ENCODE results near the gene C17orf114.
"Not testable (repeated sequence)": the region's sequence is repeated elsewhere in the genome, so short reads cannot be mapped to it uniquely, and the experiment has no call there.

Gene C17orf114

DNA sequence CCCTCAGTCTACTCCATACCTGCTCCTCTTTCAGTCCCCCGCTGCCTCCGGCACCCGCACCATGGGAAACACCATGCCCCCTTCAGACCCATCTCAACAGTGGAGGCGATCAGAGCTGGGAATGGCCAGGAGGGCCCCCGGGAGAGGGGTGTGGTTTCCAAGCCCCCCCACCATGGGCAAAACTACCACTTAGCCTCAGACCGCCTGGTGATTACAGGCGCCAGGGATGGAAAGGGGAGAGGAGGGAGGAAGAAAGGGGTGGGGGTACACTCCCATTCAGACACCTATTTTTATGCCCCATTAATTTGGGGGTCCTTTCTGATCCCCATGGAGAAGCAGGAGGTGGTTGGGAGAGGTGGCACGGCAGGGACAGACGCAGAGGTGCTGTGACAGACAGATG, at the start of gene C17orf114:
C17orf114 (minus strand) TSS at position 101 of the 400 bp plus-strand sequence.
- no peak for DNase-seq

DNA sequence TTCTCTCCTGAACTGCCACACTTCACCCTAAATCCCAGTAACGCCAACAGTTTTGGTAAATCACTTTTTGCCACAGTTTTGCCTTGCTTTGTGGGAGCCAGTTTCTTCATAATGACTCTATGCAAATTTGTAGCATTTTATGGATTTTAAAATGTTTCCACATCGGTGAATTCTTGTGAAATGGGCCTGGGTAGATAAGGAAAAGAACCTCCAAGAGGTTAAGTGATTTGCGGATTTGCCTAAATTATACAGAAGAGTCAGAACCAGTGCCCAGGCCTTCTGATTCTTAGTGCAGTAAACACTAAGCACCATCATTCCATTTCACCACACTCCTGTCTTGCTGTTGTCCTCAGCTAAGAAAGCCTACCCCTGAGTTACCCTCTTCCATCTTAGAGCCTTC, 49.0 kb upstream of the C17orf114 start:
- DNase-seq, result no peak

DNA sequence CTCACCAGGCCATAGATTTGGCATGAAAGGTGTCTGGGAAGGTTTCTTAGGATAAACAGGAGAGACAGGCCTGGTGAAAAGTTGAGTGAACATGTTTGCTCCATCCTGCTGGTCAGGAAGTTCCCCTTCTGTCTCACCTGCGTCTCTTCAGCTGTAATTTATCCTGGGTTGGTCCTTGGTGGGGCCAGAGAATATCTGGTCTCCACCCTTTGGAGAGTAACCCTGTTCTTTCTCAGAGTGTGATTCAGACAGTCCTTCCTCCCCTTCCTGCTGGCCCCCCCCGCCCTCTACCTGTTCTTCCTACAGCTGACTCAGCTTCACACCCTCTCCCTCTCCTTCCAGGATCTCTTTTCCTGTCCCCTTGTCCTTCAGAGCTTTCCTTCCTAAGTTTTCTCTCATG, 48.1 kb upstream of the C17orf114 start:
- DNase-seq, result no peak

DNA sequence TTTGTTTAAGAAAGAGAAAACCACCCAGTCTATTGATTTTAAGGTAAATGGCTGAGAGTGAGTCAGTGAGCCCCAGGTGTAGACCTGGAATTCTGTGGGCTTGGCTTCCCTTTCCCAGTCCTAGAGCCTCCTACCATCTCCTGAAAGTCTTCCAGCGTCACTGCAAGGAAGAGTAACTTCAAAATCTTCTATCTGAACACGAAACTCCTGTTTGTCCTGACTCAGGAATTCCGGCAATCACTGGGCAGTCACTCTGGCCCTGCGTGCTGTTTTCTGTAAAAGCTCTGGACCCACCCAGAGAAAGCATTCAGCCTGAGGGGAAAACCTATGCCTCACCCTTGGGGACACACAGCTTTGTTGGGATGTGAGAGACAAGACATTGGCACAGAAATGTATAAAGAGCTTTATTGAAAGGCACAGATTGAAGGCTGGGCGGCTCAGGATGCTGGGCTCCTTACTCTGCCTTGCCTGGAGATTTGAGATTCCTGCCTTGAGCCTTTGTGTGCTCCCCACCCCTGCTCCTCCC, 46.9 kb upstream of the C17orf114 start:
- no peak for DNase-seq

DNA sequence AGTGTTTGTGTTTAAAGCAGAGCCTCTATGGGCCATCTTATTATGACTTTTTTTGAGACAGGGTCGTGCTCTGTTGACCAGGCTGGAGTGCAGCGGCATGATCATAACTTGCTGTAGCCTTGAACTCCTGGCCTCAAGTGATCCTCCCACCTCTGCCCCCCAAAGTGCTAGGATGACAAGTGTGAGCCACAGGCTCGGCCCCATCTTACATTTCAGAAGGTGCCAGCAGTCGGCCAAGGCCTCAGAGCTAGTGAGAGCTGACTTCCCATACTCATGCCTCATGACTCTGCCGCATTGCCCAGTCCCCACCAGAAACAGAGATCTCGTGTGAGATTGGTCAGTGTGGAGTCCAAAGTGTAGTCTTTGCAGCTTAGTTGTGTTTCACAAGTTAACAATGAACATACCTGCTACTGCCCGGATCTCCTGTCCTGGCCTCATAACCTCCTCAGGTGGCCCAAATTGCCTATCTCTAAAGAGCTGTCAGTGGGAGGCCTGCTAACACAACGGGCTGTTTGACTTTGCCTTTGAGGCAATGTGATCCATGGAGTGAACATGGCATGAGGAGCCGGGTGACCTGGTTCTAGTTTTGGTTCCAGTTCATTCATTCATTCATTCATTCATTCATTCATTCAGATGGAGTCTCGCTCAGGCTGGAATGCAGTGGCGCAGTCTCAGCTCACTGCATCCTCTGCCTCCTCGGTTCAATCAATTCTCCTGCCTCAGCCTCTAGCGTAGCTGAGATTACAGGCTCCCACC, 44.7 kb upstream of the C17orf114 start:
- no peak for DNase-seq

DNA sequence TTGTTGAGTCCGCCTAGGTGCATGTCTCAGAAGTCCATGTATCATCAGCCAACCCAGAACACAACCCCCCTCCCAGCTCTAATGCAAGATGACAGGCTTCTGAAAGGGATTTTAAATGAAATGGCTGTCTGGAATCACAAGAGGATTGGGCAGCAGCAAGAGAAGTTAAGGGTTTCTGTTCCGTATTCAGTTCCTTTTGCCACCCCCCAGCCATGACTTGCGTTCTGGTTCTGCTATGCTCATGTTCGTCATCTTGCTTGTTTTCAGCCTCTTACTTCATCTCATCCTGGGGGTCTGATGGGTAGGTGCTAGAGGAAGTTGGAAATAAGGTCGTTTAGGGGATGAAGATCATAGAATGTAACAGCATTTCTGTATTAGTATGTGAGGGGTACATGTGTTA, 43.0 kb upstream of the C17orf114 start:
- DNase-seq, result no peak

DNA sequence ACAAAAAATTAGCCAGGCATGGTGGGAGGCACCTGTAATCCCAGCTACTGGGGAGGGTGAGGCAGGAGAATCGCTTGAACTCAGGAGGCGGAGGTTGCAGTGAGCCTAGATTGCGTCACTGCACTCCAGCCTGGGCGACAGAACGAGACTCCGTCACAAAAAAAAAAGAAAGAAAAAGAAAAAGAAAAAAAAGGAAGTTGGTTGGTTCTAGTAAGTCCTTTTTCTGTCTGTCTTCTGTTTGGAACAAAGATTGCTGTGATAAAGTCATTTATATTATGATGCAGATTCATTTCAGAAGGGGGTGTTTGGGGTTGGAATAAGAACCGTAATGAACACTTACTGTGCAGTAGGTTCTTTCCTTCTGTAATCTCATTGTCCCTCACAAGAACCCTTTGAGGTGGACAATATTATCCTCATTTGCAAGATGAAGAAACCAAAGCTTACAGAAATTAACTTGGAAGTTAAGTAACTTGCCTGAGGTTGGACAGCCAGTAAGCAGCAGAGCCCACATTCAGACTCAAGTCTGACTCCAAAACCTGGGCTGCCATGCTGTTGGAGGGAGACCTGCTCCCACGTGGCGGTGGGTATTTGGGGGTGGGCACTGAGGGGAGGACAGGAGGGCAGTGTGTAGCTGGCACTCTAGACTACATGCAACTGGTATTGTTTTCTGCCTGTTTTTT, 41.3 kb upstream of the C17orf114 start:
- no peak for DNase-seq

DNA sequence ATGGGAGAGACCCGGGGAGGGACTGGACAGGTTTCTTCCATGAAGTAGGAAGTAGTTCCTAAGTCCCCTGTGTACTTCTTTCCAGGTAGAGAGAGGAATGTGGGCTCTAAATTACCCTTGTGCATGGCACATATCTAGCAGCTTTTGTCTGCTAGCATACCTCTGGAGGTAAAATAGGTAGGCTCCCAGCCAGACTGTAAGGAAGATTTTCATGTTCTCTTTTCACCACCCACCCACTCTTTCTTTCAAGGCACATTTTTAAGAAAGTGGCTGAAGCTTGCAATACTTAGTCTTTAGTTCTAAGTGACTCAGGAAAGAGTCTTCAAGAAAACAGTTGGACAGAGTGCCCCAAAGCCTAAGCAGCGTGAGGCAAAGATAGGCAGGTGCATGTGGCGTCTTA, 40.2 kb upstream of the C17orf114 start:
- no peak for DNase-seq

DNA sequence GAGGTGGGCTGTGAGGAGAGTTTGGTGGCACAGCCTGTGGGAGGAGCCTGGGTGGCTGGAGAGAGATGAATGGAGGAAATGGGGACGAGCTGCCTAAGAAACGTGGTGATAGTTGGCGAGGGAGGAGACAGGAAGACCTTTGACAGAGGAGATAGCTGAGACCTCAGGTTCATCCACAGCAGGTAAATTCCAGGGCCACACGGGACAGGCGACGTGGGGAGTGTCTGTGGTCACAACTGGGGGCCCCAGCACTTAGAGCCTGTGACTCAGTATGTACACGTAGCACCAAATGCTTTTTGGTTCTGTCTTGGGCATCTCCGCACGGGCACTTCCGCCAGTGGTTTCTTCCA, 38.7 kb upstream of the C17orf114 start:
- DNase-seq, result peak; percentile 20

DNA sequence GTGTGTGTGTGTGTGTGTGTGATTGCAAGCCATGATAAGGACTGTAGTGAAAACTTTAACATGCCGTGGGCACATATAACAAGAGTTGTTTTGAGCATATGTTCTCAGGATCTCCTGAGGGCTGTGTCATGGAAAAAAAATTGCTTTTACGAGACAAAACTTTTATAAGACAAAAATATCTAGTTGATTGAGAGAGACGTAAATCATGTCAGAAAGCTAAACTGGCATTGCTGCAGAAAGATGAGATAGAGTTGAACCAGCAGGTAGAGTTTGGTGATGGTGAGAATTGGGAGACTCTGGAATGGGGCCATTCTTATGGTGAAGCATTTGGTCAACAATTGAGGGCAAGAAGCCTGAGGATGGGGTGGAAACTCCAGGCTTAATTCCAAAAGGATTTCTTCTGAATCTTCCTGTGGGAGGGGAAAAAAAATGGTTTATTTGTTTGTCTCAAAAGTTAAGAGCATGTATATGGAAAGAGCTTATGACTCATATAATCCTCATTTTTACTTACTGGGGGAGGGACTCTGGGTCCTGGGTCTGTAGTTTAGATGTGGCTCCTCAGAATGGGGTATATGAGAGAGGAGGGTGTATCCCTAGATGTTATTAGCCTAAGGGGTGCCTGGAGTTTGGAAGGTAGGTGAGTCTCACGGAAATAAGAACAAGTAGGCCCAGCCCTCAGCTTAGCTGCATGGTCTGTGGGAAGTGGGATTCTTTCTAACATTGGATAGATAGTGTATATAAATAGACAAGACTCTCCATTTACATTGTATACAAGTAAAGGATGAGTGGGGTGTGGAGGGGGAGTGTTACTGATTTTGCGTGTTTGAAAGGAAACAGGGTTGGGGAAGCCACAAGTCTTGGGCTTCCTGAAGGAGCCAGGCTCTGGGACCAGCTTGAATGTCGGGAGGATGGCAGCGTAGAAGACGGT, 38.1 kb upstream of the C17orf114 start:
- no peak for DNase-seq

DNA sequence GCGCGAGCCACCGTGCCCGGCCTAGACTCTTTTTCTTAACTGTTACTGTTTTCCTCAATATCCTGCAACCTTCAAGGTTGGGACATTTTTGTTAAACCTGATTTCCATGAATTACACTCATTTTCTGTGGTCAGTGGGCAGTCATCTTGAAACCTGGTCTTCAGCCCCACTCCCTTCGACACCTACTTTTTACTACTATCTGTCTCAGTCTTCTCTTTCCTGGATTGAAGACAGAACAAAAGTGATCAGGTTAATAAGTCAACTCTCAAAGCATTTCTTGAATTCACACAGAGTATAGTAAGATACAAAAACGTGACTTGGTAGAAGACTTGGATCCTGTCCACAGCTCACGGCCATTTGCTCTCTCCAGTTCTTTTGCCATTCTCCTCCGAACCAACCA, 37.1 kb upstream of the C17orf114 start:
- DNase-seq, result no peak

DNA sequence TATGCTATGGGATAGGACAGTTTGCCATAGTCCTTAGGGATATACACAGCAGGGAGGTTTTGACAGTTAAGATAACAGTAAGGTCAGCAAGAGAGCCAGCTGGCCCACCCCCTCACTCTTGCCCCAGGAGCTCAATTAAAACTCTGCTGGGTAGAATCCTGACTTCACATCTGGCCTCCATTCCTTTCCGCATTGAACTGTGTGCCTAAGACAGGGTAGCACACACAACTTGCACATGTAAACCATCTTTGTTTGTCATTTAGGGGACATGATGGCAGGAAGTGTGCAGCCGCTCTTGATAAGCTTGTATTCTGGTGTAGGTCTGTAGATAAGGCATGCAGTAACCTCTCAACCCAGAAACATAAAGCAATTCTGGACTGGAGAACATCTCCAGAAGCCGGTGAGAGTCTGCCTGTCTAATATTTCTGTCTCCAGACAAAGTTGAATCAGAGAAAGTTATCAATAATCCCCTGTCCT, 36.2 kb upstream of the C17orf114 start:
- DNase-seq, result no peak

DNA sequence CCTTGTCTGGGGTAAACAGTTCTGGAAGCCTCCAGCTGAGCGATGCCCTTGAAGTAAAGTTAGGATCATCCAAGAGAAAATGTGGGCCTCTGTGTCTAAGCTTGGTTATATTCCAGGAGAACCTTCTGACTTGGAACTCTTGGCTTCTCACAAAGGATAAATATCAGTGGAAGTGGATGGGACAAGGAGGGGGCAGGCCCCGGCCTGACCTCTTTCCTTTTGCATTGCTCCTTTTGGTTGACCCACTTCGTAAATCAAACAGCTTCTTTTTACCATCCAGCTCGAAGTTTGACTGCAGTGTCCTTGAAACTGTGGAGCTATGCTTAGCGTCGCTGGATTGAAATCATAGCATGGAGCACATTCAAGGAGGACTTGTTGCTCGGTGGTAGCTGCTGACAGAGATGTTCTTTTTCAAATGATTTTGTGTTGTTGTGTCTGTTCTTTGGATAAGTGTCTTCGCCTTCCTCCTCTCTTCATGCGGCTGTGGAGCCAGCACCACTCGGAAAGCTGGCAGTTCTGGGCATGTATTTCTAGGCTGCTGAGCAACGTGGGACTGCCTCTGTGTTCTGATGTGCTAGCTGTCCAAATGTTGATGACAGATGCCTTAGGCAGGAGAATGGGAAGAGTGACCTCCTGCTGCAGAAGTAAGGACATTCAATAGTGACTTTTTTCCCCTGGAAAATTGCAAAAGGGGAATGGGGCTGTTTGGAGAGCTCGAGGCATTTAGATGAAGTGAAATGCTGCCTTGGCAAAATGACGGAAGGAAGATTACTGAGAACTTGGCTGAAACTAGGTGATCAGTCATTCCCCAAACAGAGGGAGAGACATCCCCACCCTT, 35.6 kb upstream of the C17orf114 start:
- no peak for DNase-seq

DNA sequence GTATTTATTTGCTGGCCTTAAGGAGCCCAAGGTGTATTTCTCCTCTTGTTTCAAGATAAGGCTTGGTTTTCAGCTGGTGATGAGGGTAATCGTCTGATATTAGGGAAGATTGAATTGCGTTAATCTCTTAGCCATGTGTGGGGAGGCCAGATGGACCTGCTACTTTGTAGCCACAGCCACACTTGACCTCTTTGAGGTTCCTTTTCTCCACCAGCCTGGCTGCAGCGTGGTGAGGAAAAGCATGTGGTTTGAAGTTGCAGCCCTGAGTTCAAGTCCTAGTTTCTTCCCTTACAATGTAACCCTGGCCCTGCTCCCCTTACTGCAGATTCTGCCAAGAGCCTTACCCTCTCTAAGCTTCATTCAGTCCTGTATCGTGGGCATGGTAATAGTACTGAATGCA, 34.1 kb upstream of the C17orf114 start:
- no peak for DNase-seq

DNA sequence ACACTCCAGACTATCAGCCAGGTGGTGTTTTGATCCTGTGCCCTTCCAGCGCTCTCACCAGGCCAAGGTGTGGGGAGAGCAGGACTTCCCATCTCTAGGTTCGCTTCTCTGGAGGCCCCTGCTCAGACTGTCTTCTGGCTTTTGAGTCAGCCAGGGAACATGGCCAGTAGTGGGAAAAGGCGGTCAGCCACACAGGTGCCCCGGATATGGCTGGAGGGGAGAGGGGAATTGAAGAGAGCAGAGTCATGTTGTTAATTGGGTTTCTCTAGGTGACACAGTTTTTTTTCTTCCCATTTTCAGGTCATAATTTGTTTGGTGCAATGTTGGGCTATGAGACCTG, 32.5 kb upstream of the C17orf114 start:
- no peak for DNase-seq

DNA sequence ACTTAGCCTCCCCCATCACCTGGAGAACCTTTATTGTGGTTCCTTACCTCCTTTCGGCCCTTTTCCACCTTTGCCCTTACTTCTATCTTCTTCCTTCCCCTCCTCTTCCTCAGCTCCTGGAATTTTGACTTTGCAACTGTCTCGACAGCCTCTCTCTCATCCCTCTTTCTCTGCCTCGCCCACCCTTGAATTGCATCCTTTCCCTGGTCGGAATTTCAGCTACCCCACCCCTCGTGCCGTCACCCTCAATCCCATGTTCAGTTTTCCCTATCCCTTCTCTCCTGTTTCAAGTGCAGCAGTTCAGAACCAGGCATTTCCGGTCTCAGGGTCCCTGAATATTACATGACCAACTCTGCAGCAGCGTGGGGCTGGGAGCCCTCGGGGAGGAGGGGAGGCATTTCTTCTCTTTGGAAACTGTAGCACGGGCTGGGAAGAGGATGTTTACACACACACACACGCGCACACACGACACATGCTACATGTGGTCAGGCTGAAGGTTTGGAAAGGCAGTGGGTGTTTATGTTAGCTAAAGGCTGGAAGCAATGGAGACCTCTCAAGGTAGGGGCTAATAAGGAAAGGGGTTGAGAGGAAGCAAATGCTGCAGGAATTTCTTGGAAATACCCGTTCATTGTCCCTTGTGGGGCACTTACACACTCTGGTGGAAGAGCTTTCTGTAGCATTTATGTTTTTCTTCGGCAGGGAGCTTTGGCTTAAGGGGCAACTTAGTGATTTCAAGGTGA, 32.0 kb upstream of the C17orf114 start:
- DNase-seq, result no peak

DNA sequence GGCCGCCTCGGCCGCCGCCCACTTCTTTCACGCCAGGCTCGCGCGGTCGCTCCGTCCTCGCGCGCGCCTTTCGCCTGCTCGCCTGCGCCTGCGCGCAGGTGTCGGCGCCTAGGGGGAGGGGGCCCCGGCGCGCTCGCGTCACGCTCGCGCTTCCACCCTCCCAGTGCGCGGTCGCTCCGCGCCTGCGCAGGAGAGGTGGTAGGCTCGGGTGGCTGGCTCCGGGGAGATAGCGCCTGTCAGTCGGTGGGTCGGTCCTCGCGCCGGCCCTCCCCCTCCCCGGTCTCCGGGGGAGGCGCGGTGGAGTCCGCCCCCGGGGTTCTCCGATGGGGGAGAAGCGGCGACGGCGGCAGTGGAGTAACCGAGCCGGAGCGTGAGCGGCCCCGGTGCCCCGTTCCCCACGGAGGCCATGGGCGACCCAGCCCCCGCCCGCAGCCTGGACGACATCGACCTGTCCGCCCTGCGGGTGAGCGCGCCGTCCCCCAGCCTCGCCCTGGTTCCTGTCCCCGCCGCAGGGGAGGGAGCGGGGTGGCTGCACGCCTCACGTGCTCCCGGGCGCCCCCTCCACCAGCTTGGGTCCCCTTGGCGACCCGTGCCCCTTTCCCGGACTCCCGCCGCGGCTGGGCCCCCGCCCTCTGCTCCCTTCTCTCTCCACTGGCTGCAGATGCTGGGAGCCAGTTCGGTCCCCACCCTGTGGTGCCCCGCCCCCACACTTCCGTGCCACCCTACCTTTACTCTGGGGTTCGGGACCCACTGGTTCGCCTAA, 31.2 kb upstream of the C17orf114 start, which contains the start of gene MINK1:
MINK1 (plus strand) TSS at position 163 of the 763 bp plus-strand sequence; CDS start at position 407, 244 bp downstream.
- DNase-seq, result peak; percentile 82

DNA sequence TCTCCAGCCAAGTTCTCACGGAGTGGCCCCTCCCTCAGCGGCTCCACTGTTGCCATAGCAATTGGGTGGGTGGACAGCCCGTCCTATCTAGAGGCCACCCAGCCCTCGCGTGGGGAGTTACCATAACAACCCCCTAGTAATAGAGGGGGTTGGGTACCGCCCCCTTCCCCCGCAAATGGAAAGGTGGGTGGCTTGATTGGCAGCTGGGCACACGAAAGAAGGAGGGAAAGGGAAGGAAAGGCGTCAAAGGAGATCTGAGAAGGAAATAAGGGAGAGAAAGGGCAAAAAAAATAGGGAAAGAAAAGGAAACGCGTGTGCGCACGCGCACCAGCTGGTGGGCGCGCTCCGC, 30.7 kb upstream of the C17orf114 start:
- not testable (repeated sequence) for DNase-seq

DNA sequence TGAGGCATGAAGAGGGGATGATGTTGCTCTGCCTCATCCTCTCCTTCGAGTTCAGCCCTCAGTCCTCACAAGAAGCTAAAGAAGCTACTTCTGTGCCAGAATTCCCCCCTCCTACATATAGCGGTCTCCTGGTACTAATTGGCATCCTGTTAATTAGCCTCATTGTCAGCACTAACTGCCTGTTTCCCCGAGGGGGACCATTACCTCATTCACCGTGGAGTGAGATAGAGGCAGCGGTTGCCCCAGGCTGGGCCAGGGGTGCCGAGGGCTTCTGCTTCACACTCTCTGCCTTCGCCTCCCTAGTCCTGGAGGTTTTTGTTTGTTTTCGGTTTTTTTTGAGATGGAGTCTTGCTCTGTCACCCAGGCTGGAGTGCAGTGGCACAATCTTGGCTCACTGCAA, 25.3 kb upstream of the C17orf114 start:
- DNase-seq, result no peak

DNA sequence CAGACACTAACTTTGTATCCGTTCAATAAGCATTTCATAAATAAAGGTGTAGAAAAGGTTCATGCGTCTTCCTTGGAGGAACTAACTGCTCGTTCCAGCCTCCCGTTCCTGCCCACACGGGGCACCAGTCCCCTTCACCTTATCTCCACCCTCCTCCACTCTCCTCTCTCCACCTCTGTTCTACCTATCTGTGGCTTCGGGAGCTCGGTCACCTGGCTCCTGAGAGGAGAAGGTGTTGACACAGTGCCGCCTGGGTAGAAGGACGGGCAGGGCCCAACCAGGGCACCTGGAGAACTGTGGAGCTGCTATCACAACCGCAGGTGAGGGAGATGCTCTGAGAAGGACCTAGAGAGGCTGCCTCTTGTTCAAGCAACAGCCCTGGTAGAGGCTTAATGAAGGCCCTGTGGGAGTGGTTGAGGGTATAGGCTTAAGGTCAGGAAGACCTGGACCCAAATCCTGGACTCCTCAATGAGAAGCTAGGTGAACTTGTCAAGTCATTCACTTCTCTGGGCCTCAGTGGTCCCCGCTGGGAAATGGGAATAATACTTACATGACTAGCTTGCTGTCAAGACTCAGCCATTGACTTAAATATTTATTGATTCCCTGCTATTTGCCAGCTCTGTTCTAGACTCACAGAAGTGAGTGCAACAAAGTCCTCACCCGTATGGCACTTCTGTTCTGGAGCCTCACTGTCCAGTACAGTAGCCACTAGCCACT, 21.4 kb upstream of the C17orf114 start:
- no peak for DNase-seq

All from stimulated activated naive CD4-positive, alpha-beta T cell treated with Interleukin-2 at 50 U/mL for 16 hours (primary cell).